ENCODE data around the gene VRK3. TPM values are rescaled to one million over a fixed set of nuclear protein-coding genes. Genes with fewer than 3 reads are reported as not detected.

Gene VRK3
- total RNA-seq, 1 experiment from 2014 or later, result 46.3 TPM

DNA sequence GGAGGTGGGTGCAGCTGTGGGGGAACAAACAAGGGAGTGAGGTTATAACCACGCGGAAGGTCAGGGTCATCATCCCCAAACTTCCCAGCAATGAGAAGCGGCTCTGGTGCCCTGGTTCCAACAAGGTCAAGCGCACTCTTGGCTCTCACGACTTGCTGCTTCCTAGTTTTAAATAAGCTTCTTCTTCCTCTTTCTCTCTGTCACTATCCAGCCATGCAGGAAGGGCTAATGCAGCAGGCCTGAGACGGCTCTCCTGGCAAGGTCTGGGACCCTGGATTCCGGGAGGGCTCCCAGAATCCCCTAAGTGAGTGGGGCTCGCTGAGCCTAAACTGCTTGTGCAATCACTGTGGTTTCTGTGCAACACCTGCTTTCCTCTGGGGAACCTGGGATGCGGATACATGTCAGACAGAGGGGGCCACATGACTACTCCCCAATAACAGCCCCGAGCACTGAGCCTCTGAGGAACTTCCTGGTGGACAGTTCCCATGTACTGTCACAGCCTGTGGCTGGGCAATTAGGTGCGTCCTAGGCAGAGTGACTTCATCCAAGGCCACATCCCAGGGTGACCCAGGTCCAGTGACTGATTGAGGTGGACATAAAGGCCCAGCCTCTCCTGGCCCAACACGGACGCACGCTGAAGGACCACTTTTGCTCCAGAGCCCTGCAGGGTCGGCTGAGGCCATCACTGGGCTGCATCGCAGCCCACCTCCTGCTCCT is 24.2 kb downstream of the VRK3 start:
- H3K36me3 ChIP-seq (ENCODE audit: control insufficient read depth, insufficient read depth, low read length), result peaks cover 2% of the 10 kb centered on the region; the same call in 1 of the 2 replicates
- BruUV-seq (replicated peaks), result no TSS peak

DNA sequence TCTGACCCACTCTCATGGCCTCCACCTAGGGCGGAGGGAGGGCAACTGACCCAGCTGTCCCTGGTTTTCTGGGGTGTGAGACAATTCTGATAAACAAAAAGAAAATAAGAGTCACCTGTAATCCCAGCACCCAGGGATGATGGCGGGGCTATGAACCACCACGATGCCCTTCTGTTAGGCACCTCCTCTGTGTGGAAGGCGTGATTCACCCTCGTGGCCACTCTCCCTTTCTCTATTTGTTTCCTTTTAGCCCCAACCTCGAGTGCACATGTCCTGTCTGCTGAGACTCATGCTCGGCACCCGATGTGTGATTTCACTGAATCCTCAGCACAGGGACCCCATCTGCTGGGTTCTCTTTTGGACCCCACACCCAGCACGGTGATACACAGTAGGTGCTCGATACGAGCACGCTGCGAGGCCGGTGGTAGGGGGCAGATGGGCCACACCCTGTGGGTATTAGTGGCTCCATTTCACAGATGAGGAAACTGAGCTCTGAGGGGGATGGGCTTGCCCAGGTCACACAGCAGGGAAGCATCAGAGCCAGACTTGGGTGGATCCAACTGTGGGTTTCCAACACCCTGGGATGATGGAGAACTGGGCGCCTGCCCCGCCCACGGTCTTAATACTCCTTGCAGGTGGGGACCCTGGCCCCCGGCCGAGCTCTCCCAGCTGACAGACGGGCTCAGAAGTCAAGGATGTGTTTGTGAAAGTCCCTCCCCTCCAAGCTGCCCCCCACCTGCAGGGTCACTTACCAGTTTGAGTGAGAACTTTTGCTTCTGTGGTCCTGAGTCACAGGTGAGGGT is 24.9 kb downstream of the VRK3 start:
- peaks cover 2% of the 10 kb centered on the region; the same call in 1 of the 2 replicates for H3K36me3 ChIP-seq (ENCODE audit: control insufficient read depth, insufficient read depth, low read length)
- Mint-ChIP-seq H3K4me1 (ENCODE audit: low read depth, unreplicated experiment) (no peaks in the 10 kb centered on the region), H3K36me3 (ENCODE audit: insufficient read depth, unreplicated experiment) (peaks cover 25% of the 10 kb centered on the region), H3K9me3 (ENCODE audit: unreplicated experiment) (no peaks in the 10 kb centered on the region), H3K4me3 (ENCODE audit: unreplicated experiment) (no peak overlapping the region), H3K27ac (ENCODE audit: unreplicated experiment) (no peak overlapping the region), H3K27me3 (ENCODE audit: insufficient read depth, unreplicated experiment) (no peaks in the 10 kb centered on the region)
- H3K9me3 ChIP-seq, result no peaks in the 10 kb centered on the region
- no peaks in the 10 kb centered on the region for H3K27me3 ChIP-seq (replicated peaks; ENCODE audit: control insufficient read depth, insufficient read depth, low read length)
- TF ChIP-seq, protein P1, sequence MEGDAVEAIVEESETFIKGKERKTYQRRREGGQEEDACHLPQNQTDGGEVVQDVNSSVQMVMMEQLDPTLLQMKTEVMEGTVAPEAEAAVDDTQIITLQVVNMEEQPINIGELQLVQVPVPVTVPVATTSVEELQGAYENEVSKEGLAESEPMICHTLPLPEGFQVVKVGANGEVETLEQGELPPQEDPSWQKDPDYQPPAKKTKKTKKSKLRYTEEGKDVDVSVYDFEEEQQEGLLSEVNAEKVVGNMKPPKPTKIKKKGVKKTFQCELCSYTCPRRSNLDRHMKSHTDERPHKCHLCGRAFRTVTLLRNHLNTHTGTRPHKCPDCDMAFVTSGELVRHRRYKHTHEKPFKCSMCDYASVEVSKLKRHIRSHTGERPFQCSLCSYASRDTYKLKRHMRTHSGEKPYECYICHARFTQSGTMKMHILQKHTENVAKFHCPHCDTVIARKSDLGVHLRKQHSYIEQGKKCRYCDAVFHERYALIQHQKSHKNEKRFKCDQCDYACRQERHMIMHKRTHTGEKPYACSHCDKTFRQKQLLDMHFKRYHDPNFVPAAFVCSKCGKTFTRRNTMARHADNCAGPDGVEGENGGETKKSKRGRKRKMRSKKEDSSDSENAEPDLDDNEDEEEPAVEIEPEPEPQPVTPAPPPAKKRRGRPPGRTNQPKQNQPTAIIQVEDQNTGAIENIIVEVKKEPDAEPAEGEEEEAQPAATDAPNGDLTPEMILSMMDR (IDR thresholded peaks at IDR 0.05; ENCODE audit: insufficient read depth in 1 of 2, low read depth in 1 of 2, low read length in 1 of 2, severe bottlenecking in 1 of 2, unreplicated experiment in 1 of 2), result no peak
- H3K4me3 ChIP-seq (ENCODE audit: low read depth, low read length), result no peak overlapping the region
- intact Hi-C loops (cut with micrococcal nuclease; ENCODE audit: unreplicated experiment), result no loop called here
- DNase-seq, result no peak
- H3K4me1 ChIP-seq, result no peaks in the 10 kb centered on the region
- ChIA-PET CTCF (interaction anchor here (1.0 kb wide), 1 partner anchor 25 kb away, joined by 4 read pairs; the partner anchor contains the start of gene ZNF473), POLR2A (no interaction called here)
- BruUV-seq (replicated peaks), result no TSS peak

More for the DNA sequence above, 24.2 kb downstream of the VRK3 start:
- no peaks in the 10 kb centered on the region for H3K4me1 Mint-ChIP-seq (ENCODE audit: low read depth, unreplicated experiment)
- H3K9me3 Mint-ChIP-seq (ENCODE audit: unreplicated experiment), result no peaks in the 10 kb centered on the region
- TF ChIP-seq, protein P1 (IDR thresholded peaks at IDR 0.05; ENCODE audit: insufficient read depth in 1 of 2, low read depth in 1 of 2, low read length in 1 of 2, severe bottlenecking in 1 of 2, unreplicated experiment in 1 of 2), result no peak
- no peak overlapping the region for H3K4me3 Mint-ChIP-seq (ENCODE audit: unreplicated experiment)
- no peaks in the 10 kb centered on the region for H3K9me3 ChIP-seq
- ChIA-PET POLR2A (no interaction called here), CTCF (interaction anchor here (1.0 kb wide), 1 partner anchor 25 kb away, joined by 4 read pairs; the partner anchor contains the start of gene ZNF473)
- DNase-seq, result no peak
- H3K4me1 ChIP-seq, result no peaks in the 10 kb centered on the region
- H3K36me3 Mint-ChIP-seq (ENCODE audit: insufficient read depth, unreplicated experiment), result peaks cover 31% of the 10 kb centered on the region
- H3K27me3 Mint-ChIP-seq (ENCODE audit: insufficient read depth, unreplicated experiment), result no peaks in the 10 kb centered on the region
- no peak overlapping the region for H3K27ac Mint-ChIP-seq (ENCODE audit: unreplicated experiment)
- intact Hi-C loops (cut with micrococcal nuclease; ENCODE audit: unreplicated experiment), result no loop called here
- no peaks in the 10 kb centered on the region for H3K27me3 ChIP-seq (replicated peaks; ENCODE audit: control insufficient read depth, insufficient read depth, low read length)
- H3K4me3 ChIP-seq (ENCODE audit: low read depth, low read length), result no peak overlapping the region

DNA sequence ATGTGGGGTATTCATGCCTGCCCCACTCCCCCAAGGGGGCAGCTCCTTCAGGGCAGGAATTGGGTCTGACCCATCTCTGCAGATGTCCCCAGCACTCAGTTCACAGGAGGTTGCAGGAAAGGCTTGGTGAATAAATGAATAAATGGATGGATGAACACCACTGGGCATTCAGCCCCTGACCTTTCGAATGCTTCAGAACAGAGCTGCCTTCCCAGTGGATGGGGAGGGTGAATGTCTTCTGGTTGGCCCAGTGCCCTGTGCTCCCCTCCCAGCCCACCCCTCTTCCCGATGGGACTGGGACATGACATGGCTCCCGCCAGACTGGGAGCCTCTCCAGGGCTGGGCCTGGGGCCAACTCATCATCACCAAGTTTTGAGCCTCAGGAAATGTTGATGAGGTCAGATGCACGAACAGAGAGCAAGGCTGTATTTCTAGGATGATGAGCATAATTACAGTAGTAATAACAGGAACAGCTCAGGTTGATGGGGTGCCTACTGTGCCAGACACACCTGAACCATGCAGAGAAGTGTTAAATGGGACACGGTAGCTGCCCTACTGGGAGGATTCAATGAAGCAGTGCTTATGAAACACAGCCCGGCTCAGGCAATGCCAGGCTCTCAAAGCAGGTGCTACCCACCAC is 25.7 kb downstream of the VRK3 start:
- no peak overlapping the region for H3K4me3 Mint-ChIP-seq (ENCODE audit: unreplicated experiment)
- Histone ChIP-seq H3K36me3 (ENCODE audit: control insufficient read depth, insufficient read depth, low read length) (peaks cover 2% of the 10 kb centered on the region; the same call in 1 of the 2 replicates), H3K27me3 (replicated peaks; ENCODE audit: control insufficient read depth, insufficient read depth, low read length) (no peaks in the 10 kb centered on the region), H3K4me1 (no peaks in the 10 kb centered on the region), H3K9me3 (no peaks in the 10 kb centered on the region), H3K4me3 (ENCODE audit: low read depth, low read length) (no peak overlapping the region)
- no peaks in the 10 kb centered on the region for H3K9me3 Mint-ChIP-seq (ENCODE audit: unreplicated experiment)
- BruUV-seq (replicated peaks), result no TSS peak
- no peak overlapping the region for H3K27ac Mint-ChIP-seq (ENCODE audit: unreplicated experiment)
- H3K27me3 Mint-ChIP-seq (ENCODE audit: insufficient read depth, unreplicated experiment), result no peaks in the 10 kb centered on the region
- intact Hi-C loops (cut with micrococcal nuclease; ENCODE audit: unreplicated experiment), result no loop called here
- POLR2A ChIA-PET, result no interaction called here
- CTCF ChIA-PET, result no interaction called here
- TF ChIP-seq, protein P1 (IDR thresholded peaks at IDR 0.05; ENCODE audit: insufficient read depth in 1 of 2, low read depth in 1 of 2, low read length in 1 of 2, severe bottlenecking in 1 of 2, unreplicated experiment in 1 of 2), result no peak
- no peak for DNase-seq
- peaks cover 27% of the 10 kb centered on the region for H3K36me3 Mint-ChIP-seq (ENCODE audit: insufficient read depth, unreplicated experiment)
- no peaks in the 10 kb centered on the region for H3K4me1 Mint-ChIP-seq (ENCODE audit: low read depth, unreplicated experiment)

All from Caco-2 (cell line).